Uterus (tissue), 2 donors: ENCODE data around the gene TMEM131.

Source experiments
- CTCF ChIP-seq, 4 experiments: fragments of 200-600 bp in 2 of 4; fragments of 450-650 bp in 2 of 4; sonication (generic) in 2 of 4; IDR thresholded peaks; one replicate each; pipeline ENCODE4 v1.5.1; 2016 to 2019; ENCODE audit warnings: antibody characterized with exemption in 4 of 4, mild to moderate bottlenecking in 2 of 4, moderate library complexity in 1 of 4
- POLR2A ChIP-seq, 2 donors: fragments of 450-650 bp; IDR thresholded peaks; one replicate each; pipeline ENCODE4 v1.6.1; 2016; ENCODE audit warnings: antibody characterized with exemption in 2 of 2, mild to moderate bottlenecking in 1 of 2, moderate library complexity in 1 of 2

GRCh38 chr2:97739893-97740245 lies 255.9 kb downstream of the TMEM131 start:
- no peak for TF ChIP-seq CTCF (IDR thresholded peaks at IDR 0.05)
- TF ChIP-seq POLR2A (IDR thresholded peaks at IDR 0.05) = no peak
